GM12878 (cell line): Measurements from ENCODE around the gene ANXA2R. TPM values are rescaled to one million over a fixed set of nuclear protein-coding genes. Genes with fewer than 3 reads are reported as not detected.

Experiments used
- ATF2 ChIP-seq: IDR thresholded peaks from 2 replicates; pipeline ENCODE4 v1.6.1; 2012; ENCODE audit warnings: low read length, inconsistent platforms
- BHLHE40 ChIP-seq, 2 experiments: fragments of 450-650 bp in 1 of 2; IDR thresholded peaks; 2 replicates each; pipeline ENCODE4 v1.6.1; 2011 to 2017; ENCODE audit warnings: low read depth in 2 of 2, borderline replicate concordance in 1 of 2, improper control_type of control experiment in 1 of 2, low read length in 1 of 2, mild to moderate bottlenecking in 1 of 2
- EGR1 ChIP-seq, 2 experiments: IDR thresholded peaks; 1 replicate in 1 of 2; 2 replicates in 1 of 2; pipeline ENCODE4 v1.6.1; 2011 to 2012; ENCODE audit warnings: low read depth in 2 of 2, low read length in 2 of 2, borderline replicate concordance in 1 of 2, mild to moderate bottlenecking in 1 of 2, moderate library complexity in 1 of 2
- FOXK2 ChIP-seq: fragments of 450-650 bp; IDR thresholded peaks from 2 replicates; pipeline ENCODE4 v1.6.1; 2017; ENCODE audit warnings: mild to moderate bottlenecking, moderate library complexity
- GABPA ChIP-seq: IDR thresholded peaks from 2 replicates; pipeline ENCODE4 v1.6.1; 2014; ENCODE audit warnings: antibody characterized with exemption, low read depth, mild to moderate bottlenecking, inconsistent platforms
- IKZF2 ChIP-seq, 2 experiments: fragments of 450-650 bp; IDR thresholded peaks; 2 replicates each; pipeline ENCODE4 v1.6.1; 2017; ENCODE audit warnings: mild to moderate bottlenecking in 2 of 2, moderate library complexity in 2 of 2
- MTA2 ChIP-seq: fragments of 450-650 bp; IDR thresholded peaks from 2 replicates; pipeline ENCODE4 v1.6.1; 2016; ENCODE audit warnings: low read depth, mild to moderate bottlenecking, moderate library complexity
- MYC ChIP-seq: IDR thresholded peaks from 2 replicates; pipeline ENCODE4 v1.6.1; 2011; ENCODE audit warnings: mild to moderate bottlenecking, low read length, moderate library complexity, inconsistent platforms; ENCODE audit not compliant: insufficient read depth, insufficient replicate concordance, insufficient read length, severe bottlenecking
- NFXL1 ChIP-seq: fragments of 450-650 bp; IDR thresholded peaks from 2 replicates; pipeline ENCODE4 v1.6.1; 2017; ENCODE audit warnings: antibody characterized with exemption, mild to moderate bottlenecking, borderline replicate concordance
- NFYA ChIP-seq: IDR thresholded peaks from 2 replicates; pipeline ENCODE4 v1.6.1; 2011; ENCODE audit warnings: low read depth, mild to moderate bottlenecking, low read length, improper control_type of control experiment, borderline replicate concordance
- NR2C2 ChIP-seq: IDR thresholded peaks from 2 replicates; pipeline ENCODE4 v1.6.1; 2011; ENCODE audit warnings: borderline replicate concordance, low read depth; ENCODE audit not compliant: control insufficient read depth, insufficient read length
- NRF1 ChIP-seq: conservative IDR thresholded peaks from 2 replicates; pipeline ENCODE4 v1.6.1; 2011; ENCODE audit warnings: mild to moderate bottlenecking, low read depth, low read length, improper control_type of control experiment
- POLR2AphosphoS5 ChIP-seq: IDR thresholded peaks from 2 replicates; pipeline ENCODE4 v1.6.1; 2011; ENCODE audit warnings: mild to moderate bottlenecking, low read length, inconsistent platforms
- SKIL ChIP-seq: fragments of 450-650 bp; IDR thresholded peaks from 2 replicates; pipeline ENCODE4 v1.6.1; 2017; ENCODE audit warnings: mild to moderate bottlenecking, low read depth, inconsistent platforms; ENCODE audit not compliant: poor library complexity, severe bottlenecking
- SMAD5 ChIP-seq: IDR thresholded peaks from 2 replicates; pipeline ENCODE4 v1.6.1; 2016; ENCODE audit warnings: antibody characterized with exemption, low read depth
- STAT1 ChIP-seq: fragments of 450-650 bp; conservative IDR thresholded peaks from 2 replicates; pipeline ENCODE4 v1.6.1; 2014; ENCODE audit warnings: antibody characterized with exemption, mild to moderate bottlenecking
- TARDBP ChIP-seq: IDR thresholded peaks from 2 replicates; pipeline ENCODE4 v1.6.1; 2016; ENCODE audit warnings: borderline replicate concordance
- USF2 ChIP-seq: IDR thresholded peaks from 2 replicates; pipeline ENCODE4 v1.6.1; 2011; ENCODE audit warnings: low read depth, low read length, improper control_type of control experiment, borderline replicate concordance
- ZBTB4 ChIP-seq: fragments of 450-650 bp; formaldehyde crosslinking; IDR thresholded peaks from 2 replicates; pipeline ENCODE4 v1.4.0; 2022; ENCODE audit warnings: mild to moderate bottlenecking, moderate library complexity
- ZNF274 ChIP-seq: IDR thresholded peaks from one replicate; pipeline ENCODE4 v1.8.0; 2011; ENCODE audit not compliant: insufficient read length, insufficient read depth
- ZNF384 ChIP-seq: IDR thresholded peaks from 2 replicates; pipeline ENCODE4 v1.6.1; 2012; ENCODE audit warnings: low read depth, mild to moderate bottlenecking, low read length, improper control_type of control experiment, borderline replicate concordance
- ZSCAN29 ChIP-seq: fragments of 450-650 bp; IDR thresholded peaks from 2 replicates; pipeline ENCODE4 v1.6.1; 2017; ENCODE audit warnings: mild to moderate bottlenecking, moderate library complexity
- polyA plus RNA-seq, 11 experiments: library from polyadenylated mRNA; depleted of rRNA in 4 of 11; unstranded in 6 of 11; stranded (reverse) in 5 of 11; fragments of >200 nt; fragmentation: Nextera tagmentation in 4 of 11; fragmentation: Illumina TruSeq in 1 of 11; extraction: Ambion mirVana in 4 of 11; extraction: Trizol in 1 of 11; gene quantifications; 1 replicate in 1 of 11; 2 replicates in 10 of 11; pipeline versions ENCODE4 v1.2.1 to v1.2.3, GENCODE V29; 2011 to 2016; ENCODE audit warnings: inconsistent platforms in 2 of 11, missing spikeins in 2 of 11, low read depth in 1 of 11
- total RNA-seq, 4 experiments: library from RNA; depleted of rRNA in 3 of 4; stranded (reverse); fragments of >200 nt in 3 of 4; fragmentation: Illumina TruSeq in 1 of 4; extraction: Trizol in 1 of 4; gene quantifications; 2 replicates each; pipeline versions ENCODE4 v1.2.1 to v1.2.3, GENCODE V29; 2013 to 2021

Gene ANXA2R
- total and polyA plus RNA-seq, 10 of the 15 experiments (the other 5 are each of a cell fraction or from before 2014, with no cell fraction given) = 2.3 to 7.8 (median 4.4) TPM

- peak in 1 of 2 experiments; percentile 75; a peak in 1 of 3 replicates for TF ChIP-seq EGR1 (IDR thresholded peaks at IDR 0.05; ENCODE audit: borderline replicate concordance in 1 of 2, low read depth in 2 of 2, low read length in 2 of 2)
- no peak for TF ChIP-seq POLR2AphosphoS5
- peak; percentile 6; the same call in 1 of the 2 replicates for TF ChIP-seq ZNF384
- peak; percentile 61; the same call in 1 of the 2 replicates for TF ChIP-seq ATF2
- TF ChIP-seq ZSCAN29 = peak; percentile 91
- TF ChIP-seq MTA2 = peak; percentile 20; the same call in 1 of the 2 replicates
- TF ChIP-seq SMAD5 = peak; percentile 63; the same call in 1 of the 2 replicates
- no peak for TF ChIP-seq ZBTB4 (CRISPR knock-in tag)
- no peak for TF ChIP-seq FOXK2
- TF ChIP-seq TARDBP = no peak
- peak in 1 of 2 experiments; percentile 20; a peak in 1 of 4 replicates for TF ChIP-seq BHLHE40 (IDR thresholded peaks at IDR 0.05; ENCODE audit: borderline replicate concordance in 1 of 2, low read depth in 2 of 2, low read length in 1 of 2)
- 0 out of 2 replicates have a peak, but pooled peaks have one; percentile 51 for TF ChIP-seq STAT1
- TF ChIP-seq ZNF274 = no peak
- no peak for TF ChIP-seq NFXL1
- no peak for TF ChIP-seq USF2
- TF ChIP-seq IKZF2 (IDR thresholded peaks at IDR 0.05) = peak; percentile 61 to 62
- TF ChIP-seq SKIL = no peak
- no peak for TF ChIP-seq NFYA
- TF ChIP-seq NRF1 = no peak
- TF ChIP-seq NR2C2 = no peak
- peak; percentile 52; the same call in 1 of the 2 replicates for TF ChIP-seq GABPA
- no peak for TF ChIP-seq MYC
Observed at GRCh38 chr5:42994555-42995359, 45.4 kb downstream of the ANXA2R start (continued).
